ENCODE data around the gene IRAG1. TPM values are rescaled to one million over a fixed set of nuclear protein-coding genes. Genes with fewer than 3 reads are reported as not detected.
A peak's percentile ranks its signal among the peaks of the same experiment; 100 is the strongest.

IRAG1 gene
- total and polyA plus RNA-seq, 2 experiments from 2014 or later, result 1.5 to 2.7 TPM

GRCh38 chr11:10658621-10659338, 34.8 kb downstream of the IRAG1 start:
- Histone ChIP-seq H3F3A (replicated peaks; ENCODE audit: low read depth) (no peaks in the 10 kb centered on the region), H4K20me1 (replicated peaks; ENCODE audit: insufficient read depth) (no peaks in the 10 kb centered on the region), H3K79me2 (replicated peaks; ENCODE audit: insufficient read depth) (no peaks in the 10 kb centered on the region), H3K27ac (ENCODE audit: low read depth) (no peak overlapping the region), H3K4me2 (no peak overlapping the region), H3K27me3 (ENCODE audit: insufficient read depth) (no peaks in the 10 kb centered on the region), H2AFZ (no peak overlapping the region), H3K36me3 (ENCODE audit: insufficient read depth) (no peaks in the 10 kb centered on the region), H3K9me2 (ENCODE audit: insufficient read depth) (no peaks in the 10 kb centered on the region; the same call in 1 of the 2 replicates), H3K4me1 (ENCODE audit: insufficient read depth) (no peaks in the 10 kb centered on the region), H3K4me3 (no peak overlapping the region)
- ATAC-seq, result no peak; the same call in 2 of the 3 replicates
- DNase-seq (ENCODE audit: low spot score), result no peak
- H3K36me3 Mint-ChIP-seq (ENCODE audit: low read depth), result no peaks in the 10 kb centered on the region
- H3K4me1 Mint-ChIP-seq, result peaks cover 3% of the 10 kb centered on the region; the same call in 2 of the 3 replicates
- peak overlapping the region; percentile 26; the same call in 1 of the 2 replicates for H3K27ac Mint-ChIP-seq
- no peaks in the 10 kb centered on the region for H3K9me3 Mint-ChIP-seq
- H3K4me3 Mint-ChIP-seq, result no peak overlapping the region
- H3K27me3 Mint-ChIP-seq (ENCODE audit: insufficient read depth, low read depth, poor library complexity), result no peaks in the 10 kb centered on the region
- TF ChIP-seq ZNF331 (CRISPR knock-in tag; IDR thresholded peaks at IDR 0.05; ENCODE audit: low read depth) (no peak), CREB1 (CRISPR knock-in tag; IDR thresholded peaks at IDR 0.05; ENCODE audit: low read depth) (no peak), CTCF (conservative IDR thresholded peaks at IDR 0.05; ENCODE audit: low read depth in 2 of 2) (no peak), REST (IDR thresholded peaks at IDR 0.05; ENCODE audit: unreplicated experiment) (no peak), EZH2phosphoT487 (IDR thresholded peaks at IDR 0.05; ENCODE audit: unreplicated experiment) (no peak), POLR2AphosphoS5 (IDR thresholded peaks at IDR 0.05; ENCODE audit: low read depth) (no peak), JUNB (IDR thresholded peaks at IDR 0.05; ENCODE audit: unreplicated experiment) (no peak), STAT1 (IDR thresholded peaks at IDR 0.05; ENCODE audit: unreplicated experiment) (no peak)
